ENCODE measurements around the gene CRB3. TPM values are rescaled to one million over a fixed set of nuclear protein-coding genes. Genes with fewer than 3 reads are reported as not detected.

Gene CRB3
- total and polyA plus RNA-seq, 2 experiments from 2014 or later: 11.8 to 44.4 TPM

GRCh38 chr19:6452223-6452614 lies 11.9 kb upstream of the CRB3 start:
- Histone ChIP-seq H3K79me2 (replicated peaks; ENCODE audit: insufficient read depth) (no peaks in the 10 kb centered on the region), H3K27me3 (ENCODE audit: insufficient read depth) (no peaks in the 10 kb centered on the region), H4K20me1 (replicated peaks; ENCODE audit: insufficient read depth) (no peaks in the 10 kb centered on the region; the same call in 1 of the 2 replicates), H2AFZ (no peak overlapping the region), H3F3A (replicated peaks; ENCODE audit: low read depth) (no peaks in the 10 kb centered on the region), H3K27ac (ENCODE audit: low read depth) (no peak overlapping the region), H3K4me1 (ENCODE audit: insufficient read depth) (no peaks in the 10 kb centered on the region), H3K4me2 (no peak overlapping the region), H3K9me2 (ENCODE audit: insufficient read depth) (no peaks in the 10 kb centered on the region), H3K4me3 (no peak overlapping the region), H3K36me3 (ENCODE audit: insufficient read depth) (peaks cover 11% of the 10 kb centered on the region; the same call in 1 of the 2 replicates)
- H3K9me3 Mint-ChIP-seq: peaks cover 10% of the 10 kb centered on the region; the same call in 2 of the 3 replicates
- no peak for DNase-seq (ENCODE audit: low spot score)
- H3K27me3 Mint-ChIP-seq (ENCODE audit: insufficient read depth, low read depth, poor library complexity): peaks cover 4% of the 10 kb centered on the region
- no peak for ATAC-seq
- no peak for TF ChIP-seq ETS1 (IDR thresholded peaks at IDR 0.05)
- no peak for TF ChIP-seq POLR2AphosphoS5 (IDR thresholded peaks at IDR 0.05; ENCODE audit: low read depth)
- no peak for TF ChIP-seq CREB1 (CRISPR knock-in tag; IDR thresholded peaks at IDR 0.05; ENCODE audit: low read depth)
- TF ChIP-seq ZNF462 (CRISPR knock-in tag; IDR thresholded peaks at IDR 0.05): no peak
- TF ChIP-seq NANOG (IDR thresholded peaks at IDR 0.05; ENCODE audit: borderline replicate concordance): no peak
- no peak for TF ChIP-seq ZNF331 (CRISPR knock-in tag; IDR thresholded peaks at IDR 0.05; ENCODE audit: low read depth)
- no peak for TF ChIP-seq EZH2phosphoT487 (IDR thresholded peaks at IDR 0.05; ENCODE audit: unreplicated experiment)
- no peak for TF ChIP-seq STAT1 (IDR thresholded peaks at IDR 0.05; ENCODE audit: unreplicated experiment)
- no peak for TF ChIP-seq EZH2 (IDR thresholded peaks at IDR 0.05; ENCODE audit: low read depth, unreplicated experiment)
- TF ChIP-seq JUNB (IDR thresholded peaks at IDR 0.05; ENCODE audit: unreplicated experiment): no peak
- TF ChIP-seq CTCF (conservative IDR thresholded peaks at IDR 0.05; ENCODE audit: low read depth in 2 of 2): no peak
- TF ChIP-seq ZNF114 (CRISPR knock-in tag; IDR thresholded peaks at IDR 0.05): no peak
- TF ChIP-seq REST (IDR thresholded peaks at IDR 0.05; ENCODE audit: unreplicated experiment): no peak
- no peak overlapping the region for H3K27ac Mint-ChIP-seq
- H3K4me1 Mint-ChIP-seq: no peaks in the 10 kb centered on the region
- H3K36me3 Mint-ChIP-seq (ENCODE audit: low read depth): peaks cover 46% of the 10 kb centered on the region
- no peak overlapping the region for H3K4me3 Mint-ChIP-seq

All from GM23338 (cell line).